HK-2 (cell line): ENCODE results near the gene POTEG.
"Not testable (repeated sequence)": the region's sequence is repeated elsewhere in the genome, so short reads cannot be mapped to it uniquely, and the experiment has no call there.

Source experiments
- DNase-seq: peaks from one replicate; pipeline ENCODE4 v3.0.0-alpha.2; 2018; ENCODE audit not compliant: unreplicated experiment

The POTEG gene

GRCh38 chr14:19434241-19434640, at the start of gene POTEG:
Gene POTEG (minus strand): TSS chr14:19434341. CDS start chr14:19434289, 52 bp downstream.
- DNase-seq, result not testable (repeated sequence)

GRCh38 chr14:19482093-19482492, 48.0 kb upstream of the POTEG start:
- not testable (repeated sequence) for DNase-seq

- not testable (repeated sequence) for DNase-seq
Observed at GRCh38 chr14:19481421-19481820, 47.3 kb upstream of the POTEG start.

GRCh38 chr14:19480491-19480890, 46.4 kb upstream of the POTEG start:
- DNase-seq, result not testable (repeated sequence)

- not testable (repeated sequence) for DNase-seq
Observed at GRCh38 chr14:19445761-19446160, 11.6 kb upstream of the POTEG start.

GRCh38 chr14:19439826-19440225, 5.7 kb upstream of the POTEG start:
- DNase-seq, result not testable (repeated sequence)

- not testable (repeated sequence) for DNase-seq
Observed at GRCh38 chr14:19439219-19439618, 5.1 kb upstream of the POTEG start.

- not testable (repeated sequence) for DNase-seq
Observed at GRCh38 chr14:19437126-19437443, 2.9 kb upstream of the POTEG start.

GRCh38 chr14:19436311-19437125, 2.4 kb upstream of the POTEG start:
- DNase-seq, result not testable (repeated sequence)

- not testable (repeated sequence) for DNase-seq
Observed at GRCh38 chr14:19435852-19436251, 1.7 kb upstream of the POTEG start.

GRCh38 chr14:19434891-19435290, 750 bp upstream of the POTEG start:
- DNase-seq, result not testable (repeated sequence)

GRCh38 chr14:19433765-19434164, 376 bp downstream of the POTEG start:
- DNase-seq, result not testable (repeated sequence)

GRCh38 chr14:19408519-19408918, 25.6 kb downstream of the POTEG start:
- not testable (repeated sequence) for DNase-seq

GRCh38 chr14:19402097-19402496, 32.0 kb downstream of the POTEG start:
- DNase-seq, result not testable (repeated sequence)

- not testable (repeated sequence) for DNase-seq
Observed at GRCh38 chr14:19394727-19395126, 39.4 kb downstream of the POTEG start.

- not testable (repeated sequence) for DNase-seq
Observed at GRCh38 chr14:19390230-19390629, 43.9 kb downstream of the POTEG start.

- not testable (repeated sequence) for DNase-seq
Observed at GRCh38 chr14:19388741-19389140, 45.4 kb downstream of the POTEG start.

- not testable (repeated sequence) for DNase-seq
Observed at GRCh38 chr14:19386996-19387395, 47.1 kb downstream of the POTEG start.

- not testable (repeated sequence) for DNase-seq
Observed at GRCh38 chr14:19386309-19386708, 47.8 kb downstream of the POTEG start.

GRCh38 chr14:19384088-19384781, 49.9 kb downstream of the POTEG start:
- DNase-seq, result not testable (repeated sequence)

GRCh38 chr14:19383008-19383584, 51.0 kb downstream of the POTEG start:
- DNase-seq, result not testable (repeated sequence)

GRCh38 chr14:19380137-19380536, 54.0 kb downstream of the POTEG start:
- DNase-seq, result not testable (repeated sequence)
